ENCODE data around the gene ASF1A. TPM values are rescaled to one million over a fixed set of nuclear protein-coding genes. Genes with fewer than 3 reads are reported as not detected.

Gene ASF1A
- total RNA-seq, 1 experiment from 2014 or later, result 34.4 TPM

- H3K9me3 Mint-ChIP-seq, result peaks cover 4 to 6% of the 10 kb centered on the region in 2 experiments
Observed at GRCh38 chr6:118931436-118931835, 37.5 kb downstream of the ASF1A start.

More at GRCh38 chr6:118931436-118931835, 37.5 kb downstream of the ASF1A start:
- no peak overlapping the region for H2AK5ac ChIP-seq (ENCODE audit: insufficient read length, low read length)
- no peak overlapping the region for H2BK20ac ChIP-seq (ENCODE audit: low read depth, low read length, poor library complexity, severe bottlenecking)
- no peak overlapping the region for H2BK15ac ChIP-seq (ENCODE audit: low read depth, low read length)
- H3K27ac ChIP-seq (ENCODE audit: insufficient read length, low read depth, low read length), result no peak overlapping the region
- H3K27ac Mint-ChIP-seq, result no peak overlapping the region
- H2BK5ac ChIP-seq (ENCODE audit: insufficient read length, low read length), result no peak overlapping the region
- H3K27me3 Mint-ChIP-seq (ENCODE audit: low read depth), result no peaks in the 10 kb centered on the region
- H3K79me1 ChIP-seq (ENCODE audit: insufficient read depth, low read depth, low read length, poor library complexity, severe bottlenecking), result no peaks in the 10 kb centered on the region
- H3K9me3 ChIP-seq (ENCODE audit: control insufficient read depth, low read depth, low read length), result no peaks in the 10 kb centered on the region
- H3K79me2 ChIP-seq (ENCODE audit: insufficient read depth, low read length), result no peaks in the 10 kb centered on the region; the same call in 1 of the 2 replicates
- H2BK12ac ChIP-seq (ENCODE audit: insufficient read length, low read depth, low read length), result no peak overlapping the region
- H3K23ac ChIP-seq (ENCODE audit: insufficient read length, low read depth, low read length), result no peak overlapping the region
- no peaks in the 10 kb centered on the region for H3K27me3 ChIP-seq (ENCODE audit: insufficient read depth, low read length)
- H2BK120ac ChIP-seq (ENCODE audit: low read depth, low read length, poor library complexity, severe bottlenecking), result no peak overlapping the region
- no peak overlapping the region for H4K91ac ChIP-seq (ENCODE audit: insufficient read length, low read depth, low read length)
- H3K4me2 ChIP-seq (ENCODE audit: insufficient read depth, insufficient read length, low read length), result no peak overlapping the region
- no peak overlapping the region for H3K4me3 Mint-ChIP-seq
- peaks cover 18% of the 10 kb centered on the region in 2 experiments for H3K4me1 Mint-ChIP-seq
- peaks cover 25 to 48% (median 34%) of the 10 kb centered on the region in 3 experiments; a peak in 6 of 7 replicates for H3K36me3 Mint-ChIP-seq (ENCODE audit: insufficient read depth in 1 of 3, low read depth in 3 of 3)
- H3K4me1 ChIP-seq (ENCODE audit: insufficient read depth, low read length), result no peaks in the 10 kb centered on the region
- no peak overlapping the region for H2AFZ ChIP-seq (ENCODE audit: low read length)
- H3K14ac ChIP-seq (ENCODE audit: insufficient read depth, low read length), result no peak overlapping the region
- H4K8ac ChIP-seq (replicated peaks; ENCODE audit: insufficient read length, low read depth, low read length), result no peak overlapping the region
- DNase-seq, result no peak
- H4K20me1 ChIP-seq (ENCODE audit: control insufficient read depth, insufficient read depth, insufficient read length), result no peaks in the 10 kb centered on the region
- no peak for TF ChIP-seq CTCF (conservative IDR thresholded peaks at IDR 0.05)
- peaks cover 4% of the 10 kb centered on the region for H3K23me2 ChIP-seq (ENCODE audit: insufficient read length, low read depth, low read length, poor library complexity, severe bottlenecking)
- no CpG with 5 or more reads among the region's 5 CpGs for WGBS (ENCODE audit: extremely low coverage, insufficient read length, low lambda C conversion rate)
- H3K56ac ChIP-seq (ENCODE audit: insufficient read length, low read depth, low read length), result no peak overlapping the region
- H3K9ac ChIP-seq (ENCODE audit: extremely low read depth, insufficient read length, low read length), result no peak overlapping the region
- no peak overlapping the region for H3T11ph ChIP-seq (ENCODE audit: low read length)
- no peak overlapping the region for H4K5ac ChIP-seq (ENCODE audit: insufficient read length, low read depth, low read length)
- no peak overlapping the region for H3K18ac ChIP-seq (ENCODE audit: insufficient read length, low read depth, low read length)
- H3K4ac ChIP-seq (ENCODE audit: low read depth, low read length), result no peak overlapping the region
